PFSK-1 (cell line): Measurements from ENCODE around the gene DEFB121.

Source experiments
- FOXP2 ChIP-seq: optimal IDR thresholded peaks from 2 replicates; pipeline ENCODE3; 2011; ENCODE audit warnings: borderline replicate concordance, control low read depth, inconsistent platforms; ENCODE audit not compliant: insufficient read depth; ENCODE audit errors: extremely low read length, extremely low read depth
- POLR2AphosphoS5 ChIP-seq: IDR thresholded peaks from 2 replicates; pipeline ENCODE4 v1.6.1; 2012; ENCODE audit warnings: low read depth, mild to moderate bottlenecking, control low read depth, low read length, moderate library complexity
- SIN3A ChIP-seq: IDR thresholded peaks from 2 replicates; pipeline ENCODE4 v1.6.1; 2012; ENCODE audit warnings: mild to moderate bottlenecking, low read length, moderate library complexity, borderline replicate concordance; ENCODE audit not compliant: insufficient read depth
- TAF1 ChIP-seq: IDR thresholded peaks from 2 replicates; pipeline ENCODE4 v1.6.1; 2012; ENCODE audit warnings: low read length, control low read depth, borderline replicate concordance; ENCODE audit not compliant: insufficient read depth
- TF ChIP-seq, protein P1 (sequence below), 2 experiments: IDR thresholded peaks; 2 replicates each; pipeline versions ENCODE4 v1.6.1 to v1.8.0; 2011 to 2012; ENCODE audit warnings: low read depth in 2 of 2, low read length in 2 of 2, control low read depth in 1 of 2, inconsistent platforms in 1 of 2, mild to moderate bottlenecking in 1 of 2, moderate library complexity in 1 of 2; ENCODE audit not compliant: insufficient read depth in 1 of 2

DNA sequence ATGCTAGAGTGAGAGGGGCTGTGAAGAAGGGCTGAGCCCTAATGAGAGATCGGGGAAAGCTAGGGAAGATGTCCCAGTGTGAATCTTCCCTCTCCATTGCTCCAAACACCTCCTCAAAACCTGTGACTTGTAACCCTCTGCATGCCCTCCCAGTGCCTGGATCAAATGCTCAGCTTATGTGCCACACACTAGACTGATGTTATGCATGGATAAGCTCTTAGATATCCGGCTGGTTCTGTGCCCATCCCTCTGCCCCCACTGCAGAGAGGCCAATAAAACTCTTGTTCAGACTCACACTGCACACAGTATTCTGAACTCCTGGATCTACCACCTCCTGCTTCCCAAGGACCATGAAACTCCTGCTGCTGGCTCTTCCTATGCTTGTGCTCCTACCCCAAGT, 37.7 kb downstream of the DEFB121 start, which contains the start of gene DEFB118:
- TF ChIP-seq TAF1 (no peak), POLR2AphosphoS5 (no peak), SIN3A (no peak), FOXP2 (no peak)
- TF ChIP-seq, protein P1, sequence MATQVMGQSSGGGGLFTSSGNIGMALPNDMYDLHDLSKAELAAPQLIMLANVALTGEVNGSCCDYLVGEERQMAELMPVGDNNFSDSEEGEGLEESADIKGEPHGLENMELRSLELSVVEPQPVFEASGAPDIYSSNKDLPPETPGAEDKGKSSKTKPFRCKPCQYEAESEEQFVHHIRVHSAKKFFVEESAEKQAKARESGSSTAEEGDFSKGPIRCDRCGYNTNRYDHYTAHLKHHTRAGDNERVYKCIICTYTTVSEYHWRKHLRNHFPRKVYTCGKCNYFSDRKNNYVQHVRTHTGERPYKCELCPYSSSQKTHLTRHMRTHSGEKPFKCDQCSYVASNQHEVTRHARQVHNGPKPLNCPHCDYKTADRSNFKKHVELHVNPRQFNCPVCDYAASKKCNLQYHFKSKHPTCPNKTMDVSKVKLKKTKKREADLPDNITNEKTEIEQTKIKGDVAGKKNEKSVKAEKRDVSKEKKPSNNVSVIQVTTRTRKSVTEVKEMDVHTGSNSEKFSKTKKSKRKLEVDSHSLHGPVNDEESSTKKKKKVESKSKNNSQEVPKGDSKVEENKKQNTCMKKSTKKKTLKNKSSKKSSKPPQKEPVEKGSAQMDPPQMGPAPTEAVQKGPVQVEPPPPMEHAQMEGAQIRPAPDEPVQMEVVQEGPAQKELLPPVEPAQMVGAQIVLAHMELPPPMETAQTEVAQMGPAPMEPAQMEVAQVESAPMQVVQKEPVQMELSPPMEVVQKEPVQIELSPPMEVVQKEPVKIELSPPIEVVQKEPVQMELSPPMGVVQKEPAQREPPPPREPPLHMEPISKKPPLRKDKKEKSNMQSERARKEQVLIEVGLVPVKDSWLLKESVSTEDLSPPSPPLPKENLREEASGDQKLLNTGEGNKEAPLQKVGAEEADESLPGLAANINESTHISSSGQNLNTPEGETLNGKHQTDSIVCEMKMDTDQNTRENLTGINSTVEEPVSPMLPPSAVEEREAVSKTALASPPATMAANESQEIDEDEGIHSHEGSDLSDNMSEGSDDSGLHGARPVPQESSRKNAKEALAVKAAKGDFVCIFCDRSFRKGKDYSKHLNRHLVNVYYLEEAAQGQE (IDR thresholded peaks at IDR 0.05; ENCODE audit: insufficient read depth in 1 of 2, low read depth in 2 of 2, low read length in 2 of 2) = no peak
